SK-N-SH treated with all-trans-retinoic acid at 6 μM for 48 hours (cell line): ENCODE results near the gene SH3GLB1.
A peak's percentile ranks its signal among the peaks of the same experiment; 100 is the strongest.

Experiments
- ATAC-seq: fragments of 200-7000 bp; cut with Tn5 transposase; 3 replicates; pipeline ENCODE4 v1.9.1; 2020; ENCODE audit warnings: mild to moderate bottlenecking, moderate library complexity
- ARNTL ChIP-seq: fragments of 450-650 bp; formaldehyde crosslinking; IDR thresholded peaks from 2 replicates; pipeline ENCODE4 v1.5.0; 2020; ENCODE audit warnings: low read depth, mild to moderate bottlenecking, moderate library complexity, borderline replicate concordance
- BACH2 ChIP-seq: fragments of 250-450 bp; sonication (Bioruptor Pico); IDR thresholded peaks from 2 replicates; pipeline ENCODE4 v1.9.0; 2021; ENCODE audit warnings: mild to moderate bottlenecking, borderline replicate concordance
- CSDC2 ChIP-seq: fragments of 250-450 bp; sonication (Bioruptor Pico); IDR thresholded peaks from 2 replicates; pipeline ENCODE4 v1.5.0; 2020; ENCODE audit warnings: mild to moderate bottlenecking, moderate library complexity
- GLIS3 ChIP-seq: fragments of 250-450 bp; sonication (Bioruptor Pico); IDR thresholded peaks from 2 replicates; pipeline ENCODE4 v1.5.0; 2020; ENCODE audit warnings: mild to moderate bottlenecking, moderate library complexity
- ISL1 ChIP-seq: fragments of 250-450 bp; sonication (Bioruptor Pico); IDR thresholded peaks from 2 replicates; pipeline ENCODE4 v2.1.2; 2022; ENCODE audit warnings: mild to moderate bottlenecking, moderate library complexity
- OSR1 ChIP-seq: fragments of 250-450 bp; sonication (Bioruptor Pico); IDR thresholded peaks from 2 replicates; pipeline ENCODE4 v1.8.0; 2022; ENCODE audit warnings: moderate library complexity, mild to moderate bottlenecking, inconsistent platforms
- PPARA ChIP-seq: fragments of 250-450 bp; sonication (Bioruptor Pico); IDR thresholded peaks from 2 replicates; pipeline ENCODE4 v1.5.0; 2020; ENCODE audit warnings: mild to moderate bottlenecking, borderline replicate concordance
- RARB ChIP-seq: fragments of 250-450 bp; sonication (Bioruptor Pico); IDR thresholded peaks from 2 replicates; pipeline ENCODE4 v1.8.0; 2021; ENCODE audit warnings: mild to moderate bottlenecking, moderate library complexity
- SNAI2 ChIP-seq: fragments of 250-450 bp; sonication (Bioruptor Pico); IDR thresholded peaks from 2 replicates; pipeline ENCODE4 v1.5.0; 2020; ENCODE audit warnings: mild to moderate bottlenecking, moderate library complexity
- TCF4 ChIP-seq: fragments of 250-450 bp; sonication (Bioruptor Pico); IDR thresholded peaks from 2 replicates; pipeline ENCODE4 v1.8.0; 2021; ENCODE audit warnings: mild to moderate bottlenecking, moderate library complexity, borderline replicate concordance
- ZFP3 ChIP-seq: fragments of 250-450 bp; sonication (Bioruptor Pico); IDR thresholded peaks from 2 replicates; pipeline ENCODE4 v1.5.0; 2020; ENCODE audit warnings: mild to moderate bottlenecking, moderate library complexity
- ZNF565 ChIP-seq: fragments of 450-650 bp; formaldehyde crosslinking; conservative IDR thresholded peaks from 2 replicates; pipeline ENCODE4 v1.5.0; 2020; ENCODE audit warnings: low read depth, mild to moderate bottlenecking, moderate library complexity
- ZNF70 ChIP-seq: fragments of 450-650 bp; formaldehyde crosslinking; IDR thresholded peaks from 2 replicates; pipeline ENCODE4 v1.5.0; 2020; ENCODE audit warnings: mild to moderate bottlenecking, moderate library complexity
- ZNF8 ChIP-seq: fragments of 450-650 bp; formaldehyde crosslinking; IDR thresholded peaks from 2 replicates; pipeline ENCODE4 v1.5.0; 2020; ENCODE audit warnings: mild to moderate bottlenecking, moderate library complexity
- TF ChIP-seq, protein P1 (sequence below): fragments of 250-450 bp; sonication (Bioruptor Pico); IDR thresholded peaks from 2 replicates; pipeline ENCODE4 v1.5.0; 2020; ENCODE audit warnings: mild to moderate bottlenecking, moderate library complexity
- TF ChIP-seq, protein P2 (sequence below): fragments of 250-450 bp; sonication (Bioruptor Pico); IDR thresholded peaks from 2 replicates; pipeline ENCODE4 v1.5.1; 2021; ENCODE audit warnings: mild to moderate bottlenecking, moderate library complexity
- TF ChIP-seq, protein P3 (sequence below): fragments of 250-450 bp; sonication (Bioruptor Pico); IDR thresholded peaks from 2 replicates; pipeline ENCODE4 v1.5.1; 2020; ENCODE audit warnings: low read depth, mild to moderate bottlenecking, moderate library complexity
- TF ChIP-seq, protein P4 (sequence below): fragments of 250-450 bp; sonication (Bioruptor Pico); IDR thresholded peaks from 2 replicates; pipeline ENCODE4 v1.8.0; 2020; ENCODE audit warnings: mild to moderate bottlenecking, moderate library complexity, borderline replicate concordance

The SH3GLB1 gene

DNA sequence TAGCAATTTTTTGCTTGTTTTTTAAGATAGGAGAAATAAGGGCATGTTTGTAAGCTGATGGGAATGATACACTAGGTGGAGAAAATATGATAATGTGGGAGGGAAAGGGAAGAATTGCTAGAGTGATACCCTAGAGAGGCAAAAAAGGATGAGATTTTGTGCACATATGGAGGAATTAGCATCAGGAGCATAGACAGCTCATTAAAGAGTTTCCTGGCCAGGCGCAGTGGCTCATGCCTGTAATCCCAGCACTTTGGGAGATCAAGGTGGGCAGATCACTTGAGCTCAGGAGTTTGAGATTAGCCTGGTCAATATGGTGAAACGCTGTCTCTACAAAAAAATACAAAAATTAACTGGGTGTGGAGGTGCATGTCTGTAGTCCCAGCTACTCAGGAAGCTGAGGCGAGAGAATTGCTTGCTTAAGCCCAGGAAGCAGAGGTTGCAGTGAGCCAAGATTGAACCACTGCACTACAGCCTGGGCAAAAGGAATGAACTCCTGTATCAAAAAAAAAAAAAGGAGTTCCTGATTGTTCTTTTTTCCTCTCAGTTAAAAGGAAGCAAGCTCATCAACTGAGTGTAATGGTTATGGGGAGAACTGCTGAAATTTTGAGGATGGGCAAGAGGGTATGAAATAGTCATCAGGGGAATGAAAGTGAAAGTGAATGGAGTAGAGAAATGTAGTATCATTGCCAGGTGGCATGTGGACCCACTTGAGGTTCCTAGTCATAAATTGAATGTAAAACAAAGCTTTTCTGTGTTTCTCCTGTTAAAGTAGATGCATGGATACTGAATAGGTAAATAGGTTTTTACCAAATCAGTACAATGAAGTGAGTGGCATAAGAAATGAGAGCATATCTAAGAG lies 35.5 kb downstream of the SH3GLB1 start:
- peak; percentile 20; the same call in 1 of the 3 replicates for ATAC-seq
- TF ChIP-seq, protein P1, sequence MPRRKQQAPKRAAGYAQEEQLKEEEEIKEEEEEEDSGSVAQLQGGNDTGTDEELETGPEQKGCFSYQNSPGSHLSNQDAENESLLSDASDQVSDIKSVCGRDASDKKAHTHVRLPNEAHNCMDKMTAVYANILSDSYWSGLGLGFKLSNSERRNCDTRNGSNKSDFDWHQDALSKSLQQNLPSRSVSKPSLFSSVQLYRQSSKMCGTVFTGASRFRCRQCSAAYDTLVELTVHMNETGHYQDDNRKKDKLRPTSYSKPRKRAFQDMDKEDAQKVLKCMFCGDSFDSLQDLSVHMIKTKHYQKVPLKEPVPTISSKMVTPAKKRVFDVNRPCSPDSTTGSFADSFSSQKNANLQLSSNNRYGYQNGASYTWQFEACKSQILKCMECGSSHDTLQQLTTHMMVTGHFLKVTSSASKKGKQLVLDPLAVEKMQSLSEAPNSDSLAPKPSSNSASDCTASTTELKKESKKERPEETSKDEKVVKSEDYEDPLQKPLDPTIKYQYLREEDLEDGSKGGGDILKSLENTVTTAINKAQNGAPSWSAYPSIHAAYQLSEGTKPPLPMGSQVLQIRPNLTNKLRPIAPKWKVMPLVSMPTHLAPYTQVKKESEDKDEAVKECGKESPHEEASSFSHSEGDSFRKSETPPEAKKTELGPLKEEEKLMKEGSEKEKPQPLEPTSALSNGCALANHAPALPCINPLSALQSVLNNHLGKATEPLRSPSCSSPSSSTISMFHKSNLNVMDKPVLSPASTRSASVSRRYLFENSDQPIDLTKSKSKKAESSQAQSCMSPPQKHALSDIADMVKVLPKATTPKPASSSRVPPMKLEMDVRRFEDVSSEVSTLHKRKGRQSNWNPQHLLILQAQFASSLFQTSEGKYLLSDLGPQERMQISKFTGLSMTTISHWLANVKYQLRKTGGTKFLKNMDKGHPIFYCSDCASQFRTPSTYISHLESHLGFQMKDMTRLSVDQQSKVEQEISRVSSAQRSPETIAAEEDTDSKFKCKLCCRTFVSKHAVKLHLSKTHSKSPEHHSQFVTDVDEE (CRISPR knock-in tag): no peak
- no peak for TF ChIP-seq ZFP3 (CRISPR knock-in tag)
- no peak for TF ChIP-seq ISL1 (CRISPR knock-in tag)
- no peak for TF ChIP-seq ZNF8
- TF ChIP-seq, protein P2, sequence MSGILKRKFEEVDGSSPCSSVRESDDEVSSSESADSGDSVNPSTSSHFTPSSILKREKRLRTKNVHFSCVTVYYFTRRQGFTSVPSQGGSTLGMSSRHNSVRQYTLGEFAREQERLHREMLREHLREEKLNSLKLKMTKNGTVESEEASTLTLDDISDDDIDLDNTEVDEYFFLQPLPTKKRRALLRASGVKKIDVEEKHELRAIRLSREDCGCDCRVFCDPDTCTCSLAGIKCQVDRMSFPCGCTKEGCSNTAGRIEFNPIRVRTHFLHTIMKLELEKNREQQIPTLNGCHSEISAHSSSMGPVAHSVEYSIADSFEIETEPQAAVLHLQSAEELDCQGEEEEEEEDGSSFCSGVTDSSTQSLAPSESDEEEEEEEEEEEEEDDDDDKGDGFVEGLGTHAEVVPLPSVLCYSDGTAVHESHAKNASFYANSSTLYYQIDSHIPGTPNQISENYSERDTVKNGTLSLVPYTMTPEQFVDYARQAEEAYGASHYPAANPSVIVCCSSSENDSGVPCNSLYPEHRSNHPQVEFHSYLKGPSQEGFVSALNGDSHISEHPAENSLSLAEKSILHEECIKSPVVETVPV: no peak

DNA sequence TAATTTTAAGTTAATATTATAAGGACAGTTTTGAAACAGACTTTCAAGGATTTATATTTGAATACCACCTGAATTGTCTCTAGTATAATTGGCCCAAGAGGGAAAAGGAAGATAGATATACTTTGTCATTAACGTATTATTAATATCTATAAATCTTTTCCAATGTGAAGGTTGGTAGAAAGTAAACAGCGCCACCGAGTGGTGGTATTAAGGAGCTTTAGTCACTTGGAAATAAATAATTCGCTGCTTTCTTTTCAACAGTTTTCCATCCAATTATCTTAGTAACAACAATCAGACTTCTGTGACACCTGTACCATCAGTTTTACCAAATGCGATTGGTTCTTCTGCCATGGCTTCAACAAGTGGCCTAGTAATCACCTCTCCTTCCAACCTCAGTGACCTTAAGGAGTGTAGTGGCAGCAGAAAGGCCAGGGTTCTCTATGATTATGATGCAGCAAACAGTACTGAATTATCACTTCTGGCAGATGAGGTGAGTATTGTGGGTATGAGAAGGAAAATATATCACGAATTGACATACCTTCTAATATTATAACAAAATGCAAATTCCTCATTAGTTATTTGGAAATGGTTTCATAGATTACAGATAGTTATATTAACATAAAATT lies 37.7 kb downstream of the SH3GLB1 start:
- ATAC-seq: no peak
- TF ChIP-seq ZNF70 (no peak), CSDC2 (CRISPR knock-in tag) (no peak), ZFP3 (CRISPR knock-in tag) (no peak), PPARA (CRISPR knock-in tag) (no peak), ZNF565 (CRISPR knock-in tag) (no peak), ARNTL (CRISPR knock-in tag) (no peak), RARB (CRISPR knock-in tag) (no peak), ZNF8 (no peak), GLIS3 (CRISPR knock-in tag) (no peak), BACH2 (no peak), SNAI2 (CRISPR knock-in tag) (no peak), TCF4 (no peak), OSR1 (CRISPR knock-in tag) (no peak)
- TF ChIP-seq, protein P2: no peak
- TF ChIP-seq, protein P3, sequence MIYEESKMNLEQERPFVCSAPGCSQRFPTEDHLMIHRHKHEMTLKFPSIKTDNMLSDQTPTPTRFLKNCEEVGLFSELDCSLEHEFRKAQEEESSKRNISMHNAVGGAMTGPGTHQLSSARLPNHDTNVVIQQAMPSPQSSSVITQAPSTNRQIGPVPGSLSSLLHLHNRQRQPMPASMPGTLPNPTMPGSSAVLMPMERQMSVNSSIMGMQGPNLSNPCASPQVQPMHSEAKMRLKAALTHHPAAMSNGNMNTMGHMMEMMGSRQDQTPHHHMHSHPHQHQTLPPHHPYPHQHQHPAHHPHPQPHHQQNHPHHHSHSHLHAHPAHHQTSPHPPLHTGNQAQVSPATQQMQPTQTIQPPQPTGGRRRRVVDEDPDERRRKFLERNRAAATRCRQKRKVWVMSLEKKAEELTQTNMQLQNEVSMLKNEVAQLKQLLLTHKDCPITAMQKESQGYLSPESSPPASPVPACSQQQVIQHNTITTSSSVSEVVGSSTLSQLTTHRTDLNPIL: no peak
- TF ChIP-seq, protein P4, sequence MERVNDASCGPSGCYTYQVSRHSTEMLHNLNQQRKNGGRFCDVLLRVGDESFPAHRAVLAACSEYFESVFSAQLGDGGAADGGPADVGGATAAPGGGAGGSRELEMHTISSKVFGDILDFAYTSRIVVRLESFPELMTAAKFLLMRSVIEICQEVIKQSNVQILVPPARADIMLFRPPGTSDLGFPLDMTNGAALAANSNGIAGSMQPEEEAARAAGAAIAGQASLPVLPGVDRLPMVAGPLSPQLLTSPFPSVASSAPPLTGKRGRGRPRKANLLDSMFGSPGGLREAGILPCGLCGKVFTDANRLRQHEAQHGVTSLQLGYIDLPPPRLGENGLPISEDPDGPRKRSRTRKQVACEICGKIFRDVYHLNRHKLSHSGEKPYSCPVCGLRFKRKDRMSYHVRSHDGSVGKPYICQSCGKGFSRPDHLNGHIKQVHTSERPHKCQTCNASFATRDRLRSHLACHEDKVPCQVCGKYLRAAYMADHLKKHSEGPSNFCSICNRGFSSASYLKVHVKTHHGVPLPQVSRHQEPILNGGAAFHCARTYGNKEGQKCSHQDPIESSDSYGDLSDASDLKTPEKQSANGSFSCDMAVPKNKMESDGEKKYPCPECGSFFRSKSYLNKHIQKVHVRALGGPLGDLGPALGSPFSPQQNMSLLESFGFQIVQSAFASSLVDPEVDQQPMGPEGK (CRISPR knock-in tag): no peak
- TF ChIP-seq, protein P1 (CRISPR knock-in tag): no peak
- TF ChIP-seq, all 23 proteins: peak for 0
